PC-9 (cell line): ENCODE measurements around the gene NDUFS5. TPM values are rescaled to one million over a fixed set of nuclear protein-coding genes. Genes with fewer than 3 reads are reported as not detected.
A peak's percentile ranks its signal among the peaks of the same experiment; 100 is the strongest.

Source experiments
- BruUV-seq: library from RNA; stranded (reverse); fragments of 400-500 nt; replicated peaks from 2 replicates; lab custom pipeline; 2021; lab: Mats Ljungman, UMichigan
- CTCF ChIA-PET: fragments of 300-600 bp; sonication (Branson Sonifier 250); formaldehyde crosslinking; loops from one replicate; lab custom pipeline; 2022; ENCODE audit warnings: antibody characterized with exemption; lab: Charles Lee
- POLR2A ChIA-PET: fragments of 300-600 bp; sonication (Branson Sonifier 250); formaldehyde crosslinking; loops from one replicate; lab custom pipeline; 2022; ENCODE audit warnings: antibody characterized with exemption; ENCODE audit not compliant: unreplicated experiment; lab: Charles Lee
- DNase-seq, 2 experiments: peaks; one replicate each; pipeline versions ENCODE4 v3.0.0 to v3.0.0-alpha.2; 2015 to 2022; ENCODE audit warnings: mixed read lengths in 1 of 2
- H2AFZ ChIP-seq: fragments of 200-600 bp; sonication (generic); 2 replicates; pipeline ENCODE4 v1.8.1; 2017; ENCODE audit warnings: antibody characterized with exemption
- H3F3A ChIP-seq: fragments of 200-600 bp; sonication (generic); 2 replicates; pipeline ENCODE4 v1.8.1; 2017; ENCODE audit warnings: antibody characterized with exemption, mild to moderate bottlenecking, low read depth; ENCODE audit not compliant: insufficient read depth
- H3K27ac ChIP-seq: fragments of 200-600 bp; sonication (generic); 2 replicates; pipeline ENCODE4 v1.6.1; 2016; ENCODE audit warnings: mixed run types
- H3K27me3 ChIP-seq: fragments of 200-600 bp; sonication (generic); 2 replicates; pipeline ENCODE4 v1.6.1; 2016; ENCODE audit warnings: low read depth, mixed run types; ENCODE audit not compliant: insufficient read depth
- H3K36me3 ChIP-seq: fragments of 200-600 bp; sonication (generic); 2 replicates; pipeline ENCODE4 v1.6.1; 2016; ENCODE audit warnings: low read depth, mixed run types
- H3K4me1 ChIP-seq: fragments of 200-600 bp; sonication (generic); replicated peaks from 2 replicates; pipeline ENCODE4 v1.6.1; 2016; ENCODE audit warnings: mixed run types; ENCODE audit not compliant: insufficient read depth
- H3K4me2 ChIP-seq: fragments of 200-600 bp; sonication (generic); 2 replicates; pipeline ENCODE4 v1.6.1; 2017; ENCODE audit warnings: mixed run types
- H3K4me3 ChIP-seq: fragments of 200-600 bp; sonication (generic); 2 replicates; pipeline ENCODE4 v1.6.1; 2016; ENCODE audit warnings: mixed run types
- H3K79me2 ChIP-seq: fragments of 200-600 bp; sonication (generic); 2 replicates; pipeline ENCODE4 v1.6.1; 2017; ENCODE audit warnings: low read depth, mixed run types
- H3K9me2 ChIP-seq: fragments of 200-600 bp; sonication (generic); 2 replicates; pipeline ENCODE4 v1.8.1; 2017; ENCODE audit warnings: mild to moderate bottlenecking; ENCODE audit not compliant: insufficient read depth
- H3K9me3 ChIP-seq: fragments of 200-600 bp; sonication (generic); 2 replicates; pipeline ENCODE4 v1.8.1; 2016; ENCODE audit warnings: low read depth; ENCODE audit not compliant: insufficient read depth
- H4K20me1 ChIP-seq: fragments of 200-600 bp; sonication (generic); 2 replicates; pipeline ENCODE4 v1.8.1; 2017; ENCODE audit not compliant: insufficient read depth
- CTCF ChIP-seq: fragments of 200-600 bp; sonication (generic); conservative IDR thresholded peaks from 2 replicates; pipeline ENCODE4 v1.6.1; 2017; ENCODE audit warnings: mixed run types, antibody characterized with exemption, mild to moderate bottlenecking, moderate library complexity
- EZH2 ChIP-seq: fragments of 200-600 bp; sonication (generic); IDR thresholded peaks from 2 replicates; pipeline ENCODE4 v1.8.0; 2017; ENCODE audit warnings: antibody characterized with exemption, low read depth
- intact Hi-C: fragments of 100-400 bp; cut with micrococcal nuclease; formaldehyde crosslinking; loops from one replicate; pipeline ENCODE4 v1.10.0; 2022; ENCODE audit not compliant: unreplicated experiment
- total RNA-seq: library from RNA; stranded (reverse); gene quantifications from 2 replicates; pipeline ENCODE4 v1.2.3, GENCODE V29; 2021

The NDUFS5 gene
- total RNA-seq, 1 experiment from 2014 or later = 498 TPM

- CTCF ChIA-PET = interaction anchor here (0.7 kb wide), 1 partner anchor 916 kb away, joined by 3 read pairs; no protein-coding TSS in a partner anchor
- Histone ChIP-seq H2AFZ (no peak overlapping the region), H3K79me2 (no peaks in the 10 kb centered on the region), H3K9me2 (no peaks in the 10 kb centered on the region), H3K4me2 (no peak overlapping the region), H3F3A (no peaks in the 10 kb centered on the region), H4K20me1 (no peaks in the 10 kb centered on the region), H3K27ac (no peak overlapping the region), H3K4me3 (no peak overlapping the region), H3K36me3 (no peaks in the 10 kb centered on the region), H3K27me3 (no peaks in the 10 kb centered on the region), H3K4me1 (no peaks in the 10 kb centered on the region), H3K9me3 (no peaks in the 10 kb centered on the region)
- no peak for TF ChIP-seq EZH2
- no peak for TF ChIP-seq CTCF
- BruUV-seq = no TSS peak
- POLR2A ChIA-PET = interaction anchor here (1.0 kb wide), 1 partner anchor 9 kb away, joined by 5 read pairs; no protein-coding TSS in a partner anchor
- intact Hi-C loops = no loop called here
- no peak for DNase-seq
Measured at GRCh38 chr1:39046613-39047210, 20.6 kb downstream of the NDUFS5 start.

- Histone ChIP-seq H3K27me3 (no peaks in the 10 kb centered on the region), H2AFZ (no peak overlapping the region), H3K4me2 (no peak overlapping the region), H3K27ac (no peak overlapping the region), H4K20me1 (no peaks in the 10 kb centered on the region), H3F3A (no peaks in the 10 kb centered on the region), H3K9me3 (no peaks in the 10 kb centered on the region), H3K4me1 (no peaks in the 10 kb centered on the region), H3K79me2 (no peaks in the 10 kb centered on the region), H3K36me3 (no peaks in the 10 kb centered on the region), H3K4me3 (no peak overlapping the region), H3K9me2 (no peaks in the 10 kb centered on the region)
- ChIA-PET POLR2A (interaction anchor here (0.5 to 1.0 kb wide), 2 partner anchors 8 to 13 kb away, joined by 5 to 22 read pairs; no protein-coding TSS in a partner anchor), CTCF (no interaction called here)
- no TSS peak for BruUV-seq
- intact Hi-C loops = no loop called here
- TF ChIP-seq EZH2 (no peak), CTCF (no peak)
- DNase-seq = peak; percentile 38 to 39
Measured at GRCh38 chr1:39047374-39048229, 21.5 kb downstream of the NDUFS5 start.

GRCh38 chr1:39048745-39049370 lies 22.7 kb downstream of the NDUFS5 start:
- TF ChIP-seq CTCF (no peak), EZH2 (no peak)
- H3K27ac ChIP-seq = no peak overlapping the region
- no peaks in the 10 kb centered on the region for H3K79me2 ChIP-seq
- no peaks in the 10 kb centered on the region for H3K4me1 ChIP-seq
- BruUV-seq = no TSS peak
- POLR2A ChIA-PET = interaction anchor here (0.6 kb wide), 1 partner anchor 207 kb away, joined by 6 read pairs; no protein-coding TSS in a partner anchor
- no peaks in the 10 kb centered on the region for H3K36me3 ChIP-seq
- no peak for DNase-seq
- no peaks in the 10 kb centered on the region for H3F3A ChIP-seq
- no peak overlapping the region for H2AFZ ChIP-seq
- CTCF ChIA-PET = interaction anchor here (0.6 to 0.7 kb wide), 2 partner anchors 8 to 23 kb away, joined by 7 to 8 read pairs; partner anchors contain the start of gene NDUFS5
- H3K27me3 ChIP-seq = no peaks in the 10 kb centered on the region
- H3K9me2 ChIP-seq = no peaks in the 10 kb centered on the region
- no peaks in the 10 kb centered on the region for H3K9me3 ChIP-seq
- no peak overlapping the region for H3K4me3 ChIP-seq
- no peak overlapping the region for H3K4me2 ChIP-seq
- no peaks in the 10 kb centered on the region for H4K20me1 ChIP-seq
- intact Hi-C loops = no loop called here
